GM13977 (cell line): ENCODE results near the gene SAE1.

Source experiments
- DNase-seq: peaks from one replicate; pipeline ENCODE4 v3.0.0; 2012; ENCODE audit warnings: low spot score
- in situ Hi-C: fragments of 300-500 bp; cut with MboI; formaldehyde crosslinking; loops from one replicate; pipeline ENCODE4 v1.12.0; 2022; ENCODE audit warnings: low sequenced_read_pairs, low pct_unique_long_range_greater_than_20kb, mixed read lengths, inconsistent platforms; ENCODE audit not compliant: unreplicated experiment
- TF ChIP-seq, protein P1 (sequence below): IDR thresholded peaks from 2 replicates; pipeline ENCODE4 v1.5.1; 2012; ENCODE audit warnings: mild to moderate bottlenecking, control low read depth; ENCODE audit not compliant: insufficient read depth; ENCODE audit errors: extremely low read depth, missing control alignments

The SAE1 gene

GRCh38 chr19:47176071-47176626 is 45.5 kb downstream of the SAE1 start:
- DNase-seq, result no peak
- TF ChIP-seq, protein P1, sequence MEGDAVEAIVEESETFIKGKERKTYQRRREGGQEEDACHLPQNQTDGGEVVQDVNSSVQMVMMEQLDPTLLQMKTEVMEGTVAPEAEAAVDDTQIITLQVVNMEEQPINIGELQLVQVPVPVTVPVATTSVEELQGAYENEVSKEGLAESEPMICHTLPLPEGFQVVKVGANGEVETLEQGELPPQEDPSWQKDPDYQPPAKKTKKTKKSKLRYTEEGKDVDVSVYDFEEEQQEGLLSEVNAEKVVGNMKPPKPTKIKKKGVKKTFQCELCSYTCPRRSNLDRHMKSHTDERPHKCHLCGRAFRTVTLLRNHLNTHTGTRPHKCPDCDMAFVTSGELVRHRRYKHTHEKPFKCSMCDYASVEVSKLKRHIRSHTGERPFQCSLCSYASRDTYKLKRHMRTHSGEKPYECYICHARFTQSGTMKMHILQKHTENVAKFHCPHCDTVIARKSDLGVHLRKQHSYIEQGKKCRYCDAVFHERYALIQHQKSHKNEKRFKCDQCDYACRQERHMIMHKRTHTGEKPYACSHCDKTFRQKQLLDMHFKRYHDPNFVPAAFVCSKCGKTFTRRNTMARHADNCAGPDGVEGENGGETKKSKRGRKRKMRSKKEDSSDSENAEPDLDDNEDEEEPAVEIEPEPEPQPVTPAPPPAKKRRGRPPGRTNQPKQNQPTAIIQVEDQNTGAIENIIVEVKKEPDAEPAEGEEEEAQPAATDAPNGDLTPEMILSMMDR, result no peak
- in situ Hi-C loops, result no loop called here

DNA sequence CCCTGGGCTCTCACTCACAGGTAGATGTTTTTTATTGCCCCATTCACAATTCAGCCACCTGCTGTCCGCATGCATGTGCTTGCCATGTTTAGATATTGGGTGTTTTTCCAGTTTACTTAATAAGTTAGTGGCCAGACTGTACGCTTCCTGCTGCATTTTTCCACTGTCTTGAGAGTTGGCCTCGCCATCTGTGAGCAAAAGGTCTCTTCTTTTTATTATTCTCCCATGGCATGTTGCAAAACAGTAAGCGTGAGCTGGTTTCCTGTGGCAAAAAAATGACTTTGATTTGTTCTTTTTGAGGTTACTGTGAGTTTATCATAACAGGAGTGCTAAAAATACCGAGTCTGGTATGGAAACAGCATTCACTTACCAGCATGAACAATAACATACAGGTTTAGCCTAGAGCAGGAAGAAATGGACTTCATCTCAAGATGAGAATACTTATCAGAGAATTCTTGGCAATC is 46.0 kb downstream of the SAE1 start:
- TF ChIP-seq, protein P1, result no peak
- DNase-seq, result no peak
- in situ Hi-C loops, result no loop called here

DNA sequence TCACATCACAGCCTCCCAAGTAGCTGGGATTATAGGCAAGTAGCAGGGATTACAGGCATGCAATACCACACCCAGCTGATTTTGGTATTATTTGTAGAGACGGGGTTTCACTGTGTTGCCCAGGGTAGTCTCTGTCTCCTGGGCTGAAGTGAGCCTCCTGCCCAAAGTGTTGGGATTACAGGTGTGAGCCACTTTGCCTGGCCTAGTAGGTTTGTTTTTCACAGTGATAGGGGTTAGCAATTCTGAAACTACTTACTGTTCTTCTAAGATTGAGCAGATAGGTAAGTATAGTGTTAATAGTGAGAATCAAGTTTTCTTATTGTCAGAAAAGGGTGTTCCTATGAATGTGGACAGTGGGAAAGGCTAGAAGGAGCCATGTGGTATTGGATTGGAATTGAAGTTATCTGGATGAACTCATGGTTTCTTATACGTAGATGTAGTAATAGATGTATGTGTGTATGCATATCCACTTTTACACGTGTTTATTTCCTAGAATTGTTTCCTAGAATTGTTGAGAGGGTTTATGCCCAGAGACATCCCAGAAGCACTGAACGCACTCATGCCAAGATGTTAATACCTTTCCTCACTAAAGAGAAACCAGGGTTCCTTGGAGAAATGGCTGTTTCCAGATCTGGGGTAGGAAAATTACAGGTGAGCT is 49.1 kb downstream of the SAE1 start:
- in situ Hi-C loops, result no loop called here
- TF ChIP-seq, protein P1, result no peak
- DNase-seq, result no peak

- TF ChIP-seq, protein P1, result no peak
- no peak for DNase-seq
- in situ Hi-C loops, result no loop called here
Observed at GRCh38 chr19:47183601-47184000, 53.0 kb downstream of the SAE1 start.

- in situ Hi-C loops, result no loop called here
- TF ChIP-seq, protein P1, result peak; percentile 37
- DNase-seq, result peak; percentile 85
Observed at GRCh38 chr19:47186446-47187334, 56.1 kb downstream of the SAE1 start.

GRCh38 chr19:47187335-47187655 is 56.7 kb downstream of the SAE1 start:
- no peak for DNase-seq
- TF ChIP-seq, protein P1, result no peak
- in situ Hi-C loops, result no loop called here
